ENCODE measurements around the gene VDAC2.
"Not testable (repeated sequence)": the region's sequence is repeated elsewhere in the genome, so short reads cannot be mapped to it uniquely, and the experiment has no call there.

The VDAC2 gene

GRCh38 chr10:75197066-75197465 lies 13.5 kb upstream of the VDAC2 start:
- Histone ChIP-seq H3K9me3 (ENCODE audit: low read length) (no peaks in the 10 kb centered on the region), H3K36me3 (ENCODE audit: insufficient read depth, low read length) (no peaks in the 10 kb centered on the region), H3F3A (ENCODE audit: insufficient read depth, low read length) (no peaks in the 10 kb centered on the region), H3K4me2 (ENCODE audit: low read length) (no peak overlapping the region), H3K27ac (ENCODE audit: low read depth, low read length, poor library complexity, severe bottlenecking) (no peak overlapping the region), H3K4me3 (ENCODE audit: low read depth, low read length, poor library complexity, severe bottlenecking) (no peak overlapping the region), H3K4me1 (ENCODE audit: insufficient read depth, low read length, severe bottlenecking) (no peaks in the 10 kb centered on the region), H3K9me2 (ENCODE audit: low read depth, low read length) (no peaks in the 10 kb centered on the region), H4K20me1 (ENCODE audit: insufficient read depth, low read length) (no peaks in the 10 kb centered on the region), H3K9ac (ENCODE audit: low read length) (no peak overlapping the region), H3K79me2 (ENCODE audit: insufficient read depth, low read length) (no peaks in the 10 kb centered on the region), H2AFZ (ENCODE audit: low read length) (no peak overlapping the region), H3K27me3 (ENCODE audit: insufficient read depth, low read length) (no peaks in the 10 kb centered on the region)
- TF ChIP-seq EZH2 (IDR thresholded peaks at IDR 0.05; ENCODE audit: borderline replicate concordance, low read length) = no peak
- no peak for TF ChIP-seq CTCF (IDR thresholded peaks at IDR 0.05; ENCODE audit: low read length)

GRCh38 chr10:75197906-75198305 lies 12.7 kb upstream of the VDAC2 start:
- H3K79me2 ChIP-seq (ENCODE audit: insufficient read depth, low read length) = no peaks in the 10 kb centered on the region
- no peaks in the 10 kb centered on the region for H3K9me3 ChIP-seq (ENCODE audit: low read length)
- H3K4me2 ChIP-seq (ENCODE audit: low read length) = no peak overlapping the region
- no peak overlapping the region for H2AFZ ChIP-seq (ENCODE audit: low read length)
- H3K36me3 ChIP-seq (ENCODE audit: insufficient read depth, low read length) = no peaks in the 10 kb centered on the region
- H3K4me1 ChIP-seq (ENCODE audit: insufficient read depth, low read length, severe bottlenecking) = no peaks in the 10 kb centered on the region
- no peaks in the 10 kb centered on the region for H3F3A ChIP-seq (ENCODE audit: insufficient read depth, low read length)
- no peak overlapping the region for H3K4me3 ChIP-seq (ENCODE audit: low read depth, low read length, poor library complexity, severe bottlenecking)
- no peaks in the 10 kb centered on the region for H3K27me3 ChIP-seq (ENCODE audit: insufficient read depth, low read length)
- no peaks in the 10 kb centered on the region for H4K20me1 ChIP-seq (ENCODE audit: insufficient read depth, low read length)
- no peak overlapping the region for H3K27ac ChIP-seq (ENCODE audit: low read depth, low read length, poor library complexity, severe bottlenecking)
- H3K9me2 ChIP-seq (ENCODE audit: low read depth, low read length) = no peaks in the 10 kb centered on the region
- no peak overlapping the region for H3K9ac ChIP-seq (ENCODE audit: low read length)
- TF ChIP-seq EZH2 (IDR thresholded peaks at IDR 0.05; ENCODE audit: borderline replicate concordance, low read length) = no peak
- no peak for TF ChIP-seq CTCF (IDR thresholded peaks at IDR 0.05; ENCODE audit: low read length)

GRCh38 chr10:75199949-75200348 lies 10.6 kb upstream of the VDAC2 start:
- not testable (repeated sequence) for H3K36me3 ChIP-seq (ENCODE audit: insufficient read depth, low read length); H3K27ac ChIP-seq (ENCODE audit: low read depth, low read length, poor library complexity, severe bottlenecking)

GRCh38 chr10:75201793-75202307 lies 8.7 kb upstream of the VDAC2 start:
- Histone ChIP-seq H3K4me3 (ENCODE audit: low read depth, low read length, poor library complexity, severe bottlenecking) (no peak overlapping the region), H4K20me1 (ENCODE audit: insufficient read depth, low read length) (no peaks in the 10 kb centered on the region), H3K9ac (ENCODE audit: low read length) (no peak overlapping the region), H3K9me3 (ENCODE audit: low read length) (no peaks in the 10 kb centered on the region), H3K9me2 (ENCODE audit: low read depth, low read length) (no peaks in the 10 kb centered on the region), H3K4me2 (ENCODE audit: low read length) (no peak overlapping the region), H2AFZ (ENCODE audit: low read length) (no peak overlapping the region), H3K27me3 (ENCODE audit: insufficient read depth, low read length) (no peaks in the 10 kb centered on the region), H3F3A (ENCODE audit: insufficient read depth, low read length) (no peaks in the 10 kb centered on the region), H3K36me3 (ENCODE audit: insufficient read depth, low read length) (no peaks in the 10 kb centered on the region; the same call in 1 of the 2 replicates), H3K27ac (ENCODE audit: low read depth, low read length, poor library complexity, severe bottlenecking) (no peak overlapping the region), H3K4me1 (ENCODE audit: insufficient read depth, low read length, severe bottlenecking) (no peaks in the 10 kb centered on the region), H3K79me2 (ENCODE audit: insufficient read depth, low read length) (no peaks in the 10 kb centered on the region)
- TF ChIP-seq CTCF (IDR thresholded peaks at IDR 0.05; ENCODE audit: low read length) (no peak), EZH2 (IDR thresholded peaks at IDR 0.05; ENCODE audit: borderline replicate concordance, low read length) (no peak)

More at GRCh38 chr10:75199949-75200348, 10.6 kb upstream of the VDAC2 start:
- not testable (repeated sequence) for H3K4me1 ChIP-seq (ENCODE audit: insufficient read depth, low read length, severe bottlenecking); H2AFZ ChIP-seq (ENCODE audit: low read length); H3K9me2 ChIP-seq (ENCODE audit: low read depth, low read length); H3K9me3 ChIP-seq (ENCODE audit: low read length); H3K27me3 ChIP-seq (ENCODE audit: insufficient read depth, low read length); H3K9ac ChIP-seq (ENCODE audit: low read length); H3K4me2 ChIP-seq (ENCODE audit: low read length); H3K79me2 ChIP-seq (ENCODE audit: insufficient read depth, low read length); H4K20me1 ChIP-seq (ENCODE audit: insufficient read depth, low read length); H3F3A ChIP-seq (ENCODE audit: insufficient read depth, low read length); H3K4me3 ChIP-seq (ENCODE audit: low read depth, low read length, poor library complexity, severe bottlenecking)
